SH-SY5Y (cell line): ENCODE results near the gene LTF.

Experiments
- GATA2 ChIP-seq: IDR thresholded peaks from 2 replicates; pipeline ENCODE4 v1.6.1; 2011; ENCODE audit warnings: mild to moderate bottlenecking, low read depth, low read length
- GATA3 ChIP-seq: IDR thresholded peaks from 2 replicates; pipeline ENCODE4 v1.6.1; 2011; ENCODE audit warnings: low read depth, mild to moderate bottlenecking, low read length, moderate library complexity

- TF ChIP-seq GATA3 (no peak), GATA2 (no peak)
These were observed 59.2 kb downstream of the LTF start for GRCh38 chr3:46405301-46406019.
